PC-9 (cell line): ENCODE results near the gene CDK13. TPM values are rescaled to one million over a fixed set of nuclear protein-coding genes. Genes with fewer than 3 reads are reported as not detected.
A peak's percentile ranks its signal among the peaks of the same experiment; 100 is the strongest.

Source experiments
- BruUV-seq: library from RNA; stranded (reverse); fragments of 400-500 nt; replicated peaks from 2 replicates; lab custom pipeline; 2021; lab: Mats Ljungman, UMichigan
- CTCF ChIA-PET: fragments of 300-600 bp; sonication (Branson Sonifier 250); formaldehyde crosslinking; loops from one replicate; lab custom pipeline; 2022; ENCODE audit warnings: antibody characterized with exemption; lab: Charles Lee
- POLR2A ChIA-PET: fragments of 300-600 bp; sonication (Branson Sonifier 250); formaldehyde crosslinking; loops from one replicate; lab custom pipeline; 2022; ENCODE audit warnings: antibody characterized with exemption; ENCODE audit not compliant: unreplicated experiment; lab: Charles Lee
- DNase-seq, 2 experiments: peaks; one replicate each; pipeline versions ENCODE4 v3.0.0 to v3.0.0-alpha.2; 2015 to 2022; ENCODE audit warnings: mixed read lengths in 1 of 2
- H2AFZ ChIP-seq: fragments of 200-600 bp; sonication (generic); 2 replicates; pipeline ENCODE4 v1.8.1; 2017; ENCODE audit warnings: antibody characterized with exemption
- H3F3A ChIP-seq: fragments of 200-600 bp; sonication (generic); 2 replicates; pipeline ENCODE4 v1.8.1; 2017; ENCODE audit warnings: antibody characterized with exemption, mild to moderate bottlenecking, low read depth; ENCODE audit not compliant: insufficient read depth
- H3K27ac ChIP-seq: fragments of 200-600 bp; sonication (generic); 2 replicates; pipeline ENCODE4 v1.6.1; 2016; ENCODE audit warnings: mixed run types
- H3K27me3 ChIP-seq: fragments of 200-600 bp; sonication (generic); 2 replicates; pipeline ENCODE4 v1.6.1; 2016; ENCODE audit warnings: low read depth, mixed run types; ENCODE audit not compliant: insufficient read depth
- H3K36me3 ChIP-seq: fragments of 200-600 bp; sonication (generic); 2 replicates; pipeline ENCODE4 v1.6.1; 2016; ENCODE audit warnings: low read depth, mixed run types
- H3K4me1 ChIP-seq: fragments of 200-600 bp; sonication (generic); replicated peaks from 2 replicates; pipeline ENCODE4 v1.6.1; 2016; ENCODE audit warnings: mixed run types; ENCODE audit not compliant: insufficient read depth
- H3K4me2 ChIP-seq: fragments of 200-600 bp; sonication (generic); 2 replicates; pipeline ENCODE4 v1.6.1; 2017; ENCODE audit warnings: mixed run types
- H3K4me3 ChIP-seq: fragments of 200-600 bp; sonication (generic); 2 replicates; pipeline ENCODE4 v1.6.1; 2016; ENCODE audit warnings: mixed run types
- H3K79me2 ChIP-seq: fragments of 200-600 bp; sonication (generic); 2 replicates; pipeline ENCODE4 v1.6.1; 2017; ENCODE audit warnings: low read depth, mixed run types
- H3K9me2 ChIP-seq: fragments of 200-600 bp; sonication (generic); 2 replicates; pipeline ENCODE4 v1.8.1; 2017; ENCODE audit warnings: mild to moderate bottlenecking; ENCODE audit not compliant: insufficient read depth
- H3K9me3 ChIP-seq: fragments of 200-600 bp; sonication (generic); 2 replicates; pipeline ENCODE4 v1.8.1; 2016; ENCODE audit warnings: low read depth; ENCODE audit not compliant: insufficient read depth
- H4K20me1 ChIP-seq: fragments of 200-600 bp; sonication (generic); 2 replicates; pipeline ENCODE4 v1.8.1; 2017; ENCODE audit not compliant: insufficient read depth
- EZH2 ChIP-seq: fragments of 200-600 bp; sonication (generic); IDR thresholded peaks from 2 replicates; pipeline ENCODE4 v1.8.0; 2017; ENCODE audit warnings: antibody characterized with exemption, low read depth
- intact Hi-C: fragments of 100-400 bp; cut with micrococcal nuclease; formaldehyde crosslinking; loops from one replicate; pipeline ENCODE4 v1.10.0; 2022; ENCODE audit not compliant: unreplicated experiment
- total RNA-seq: library from RNA; stranded (reverse); gene quantifications from 2 replicates; pipeline ENCODE4 v1.2.3, GENCODE V29; 2021
- TF ChIP-seq, protein P1 (sequence below): fragments of 200-600 bp; sonication (generic); conservative IDR thresholded peaks from 2 replicates; pipeline ENCODE4 v1.6.1; 2017; ENCODE audit warnings: mixed run types, antibody characterized with exemption, mild to moderate bottlenecking, moderate library complexity

The CDK13 gene
- total RNA-seq, 1 experiment from 2014 or later = 80.9 TPM

- TF ChIP-seq, protein P1, sequence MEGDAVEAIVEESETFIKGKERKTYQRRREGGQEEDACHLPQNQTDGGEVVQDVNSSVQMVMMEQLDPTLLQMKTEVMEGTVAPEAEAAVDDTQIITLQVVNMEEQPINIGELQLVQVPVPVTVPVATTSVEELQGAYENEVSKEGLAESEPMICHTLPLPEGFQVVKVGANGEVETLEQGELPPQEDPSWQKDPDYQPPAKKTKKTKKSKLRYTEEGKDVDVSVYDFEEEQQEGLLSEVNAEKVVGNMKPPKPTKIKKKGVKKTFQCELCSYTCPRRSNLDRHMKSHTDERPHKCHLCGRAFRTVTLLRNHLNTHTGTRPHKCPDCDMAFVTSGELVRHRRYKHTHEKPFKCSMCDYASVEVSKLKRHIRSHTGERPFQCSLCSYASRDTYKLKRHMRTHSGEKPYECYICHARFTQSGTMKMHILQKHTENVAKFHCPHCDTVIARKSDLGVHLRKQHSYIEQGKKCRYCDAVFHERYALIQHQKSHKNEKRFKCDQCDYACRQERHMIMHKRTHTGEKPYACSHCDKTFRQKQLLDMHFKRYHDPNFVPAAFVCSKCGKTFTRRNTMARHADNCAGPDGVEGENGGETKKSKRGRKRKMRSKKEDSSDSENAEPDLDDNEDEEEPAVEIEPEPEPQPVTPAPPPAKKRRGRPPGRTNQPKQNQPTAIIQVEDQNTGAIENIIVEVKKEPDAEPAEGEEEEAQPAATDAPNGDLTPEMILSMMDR = no peak
- no peak for TF ChIP-seq EZH2
- no peaks in the 10 kb centered on the region for H3K79me2 ChIP-seq
- 0 out of 2 replicates have a peak overlapping the region, but pooled peaks have one; percentile 2 for H2AFZ ChIP-seq
- ChIA-PET POLR2A (no interaction called here), CTCF (no interaction called here)
- H3K4me3 ChIP-seq = no peak overlapping the region
- no peak overlapping the region for H3K27ac ChIP-seq
- H3K9me2 ChIP-seq = no peaks in the 10 kb centered on the region
- H3K9me3 ChIP-seq = no peaks in the 10 kb centered on the region
- H3F3A ChIP-seq = no peaks in the 10 kb centered on the region
- no peaks in the 10 kb centered on the region for H3K4me1 ChIP-seq
- H3K36me3 ChIP-seq = no peaks in the 10 kb centered on the region
- DNase-seq = no peak
- no peak overlapping the region for H3K4me2 ChIP-seq
- intact Hi-C loops = no loop called here
- BruUV-seq = no TSS peak
- H4K20me1 ChIP-seq = no peaks in the 10 kb centered on the region
- no peaks in the 10 kb centered on the region for H3K27me3 ChIP-seq
Observed at GRCh38 chr7:39924122-39924521, 25.9 kb upstream of the CDK13 start.

GRCh38 chr7:39926111-39926510 lies 23.9 kb upstream of the CDK13 start:
- BruUV-seq = no TSS peak
- intact Hi-C loops = no loop called here

DNA sequence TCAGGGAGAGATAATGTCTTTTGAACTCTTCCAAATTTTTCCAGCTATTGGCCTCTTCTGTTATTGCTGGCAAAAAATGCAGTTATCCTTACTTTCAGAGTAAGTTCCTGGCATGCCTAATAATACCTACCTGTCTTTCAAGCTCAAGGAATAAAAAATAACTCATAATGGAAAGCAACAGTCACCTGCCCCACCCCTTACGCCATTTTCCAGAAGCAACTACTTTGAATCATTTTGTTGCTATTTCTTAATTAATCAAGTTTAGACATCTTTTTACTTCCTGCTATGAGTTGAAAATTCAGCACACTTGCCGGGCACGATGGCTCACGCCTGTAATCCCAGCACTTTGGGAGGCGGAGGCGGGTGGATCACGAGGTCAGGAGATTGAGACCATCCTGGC lies 23.0 kb upstream of the CDK13 start:
- TF ChIP-seq, protein P1 = no peak
- no peak for TF ChIP-seq EZH2
- no peak overlapping the region for H3K27ac ChIP-seq
- H3F3A ChIP-seq = no peaks in the 10 kb centered on the region
- ChIA-PET CTCF (no interaction called here), POLR2A (interaction anchor here (0.6 kb wide), 1 partner anchor 59 kb away, joined by 3 read pairs; no protein-coding TSS in a partner anchor)
- no peaks in the 10 kb centered on the region for H3K27me3 ChIP-seq
- no peaks in the 10 kb centered on the region for H3K9me2 ChIP-seq
- H3K4me2 ChIP-seq = no peak overlapping the region
- H3K79me2 ChIP-seq = no peaks in the 10 kb centered on the region
- H3K36me3 ChIP-seq = no peaks in the 10 kb centered on the region
- no peaks in the 10 kb centered on the region for H4K20me1 ChIP-seq
- no TSS peak for BruUV-seq
- intact Hi-C loops = no loop called here
- DNase-seq = no peak
- H3K4me3 ChIP-seq = no peak overlapping the region
- no peaks in the 10 kb centered on the region for H3K4me1 ChIP-seq
- no peaks in the 10 kb centered on the region for H3K9me3 ChIP-seq
- no peak overlapping the region for H2AFZ ChIP-seq

More at GRCh38 chr7:39926111-39926510, 23.9 kb upstream of the CDK13 start:
- no peak for TF ChIP-seq EZH2
- TF ChIP-seq, protein P1 = no peak
- Histone ChIP-seq H2AFZ (no peak overlapping the region), H3K27me3 (no peaks in the 10 kb centered on the region), H4K20me1 (no peaks in the 10 kb centered on the region), H3F3A (no peaks in the 10 kb centered on the region), H3K4me3 (no peak overlapping the region), H3K4me2 (no peak overlapping the region), H3K9me2 (no peaks in the 10 kb centered on the region), H3K4me1 (no peaks in the 10 kb centered on the region), H3K27ac (no peak overlapping the region), H3K9me3 (no peaks in the 10 kb centered on the region), H3K79me2 (no peaks in the 10 kb centered on the region), H3K36me3 (no peaks in the 10 kb centered on the region)
- ChIA-PET CTCF (no interaction called here), POLR2A (interaction anchor here (0.6 kb wide), 1 partner anchor 82 kb away, joined by 5 read pairs; no protein-coding TSS in a partner anchor)
- DNase-seq = no peak
